GM23338 (cell line): ENCODE measurements around the gene DNAH10. TPM values are rescaled to one million over a fixed set of nuclear protein-coding genes. Genes with fewer than 3 reads are reported as not detected.

Experiments used
- ATAC-seq: fragments of 200-7000 bp; cut with Tn5 transposase; 3 replicates; pipeline ENCODE4 v1.9.1; 2020
- DNase-seq: peaks from one replicate; pipeline ENCODE4 v3.0.0-alpha.2; 2015; ENCODE audit warnings: low spot score
- H2AFZ ChIP-seq: fragments of 200-600 bp; sonication (generic); 2 replicates; pipeline ENCODE4 v1.8.0; 2016; ENCODE audit warnings: antibody characterized with exemption, mild to moderate bottlenecking, moderate library complexity
- H3F3A ChIP-seq: fragments of 200-600 bp; sonication (generic); replicated peaks from 2 replicates; pipeline ENCODE4 v1.8.0; 2017; ENCODE audit warnings: antibody characterized with exemption, mixed run types, low read depth
- H3K27ac ChIP-seq: fragments of 200-600 bp; sonication (generic); 2 replicates; pipeline ENCODE4 v1.6.1; 2016; ENCODE audit warnings: low read depth
- H3K27me3 ChIP-seq: fragments of 200-600 bp; sonication (generic); 2 replicates; pipeline ENCODE4 v1.8.0; 2016; ENCODE audit warnings: mild to moderate bottlenecking, mixed run types, moderate library complexity; ENCODE audit not compliant: insufficient read depth
- H3K36me3 ChIP-seq: fragments of 200-600 bp; sonication (generic); 2 replicates; pipeline ENCODE4 v1.8.0; 2016; ENCODE audit warnings: mild to moderate bottlenecking; ENCODE audit not compliant: insufficient read depth
- H3K4me1 ChIP-seq: fragments of 200-600 bp; sonication (generic); 2 replicates; pipeline ENCODE4 v1.8.0; 2016; ENCODE audit warnings: mild to moderate bottlenecking, moderate library complexity; ENCODE audit not compliant: insufficient read depth
- H3K4me2 ChIP-seq: fragments of 200-600 bp; sonication (generic); 2 replicates; pipeline ENCODE4 v1.7.1; 2017; ENCODE audit warnings: mixed run types
- H3K4me3 ChIP-seq: fragments of 200-600 bp; sonication (generic); 2 replicates; pipeline ENCODE4 v1.6.1; 2016; ENCODE audit warnings: mixed run types
- H3K79me2 ChIP-seq: fragments of 200-600 bp; sonication (generic); replicated peaks from 2 replicates; pipeline ENCODE4 v1.8.0; 2017; ENCODE audit warnings: mild to moderate bottlenecking; ENCODE audit not compliant: insufficient read depth
- H3K9me2 ChIP-seq: fragments of 200-600 bp; sonication (generic); 2 replicates; pipeline ENCODE4 v1.8.0; 2017; ENCODE audit not compliant: insufficient read depth
- H4K20me1 ChIP-seq: fragments of 200-600 bp; sonication (generic); replicated peaks from 2 replicates; pipeline ENCODE4 v1.8.0; 2017; ENCODE audit warnings: mild to moderate bottlenecking; ENCODE audit not compliant: insufficient read depth
- H3K27ac Mint-ChIP-seq: 2 replicates; pipeline ENCODE4 v1.8.0; 2020; ENCODE audit warnings: inconsistent platforms, mild to moderate bottlenecking, moderate library complexity, mixed read lengths
- H3K27me3 Mint-ChIP-seq: 3 replicates; pipeline ENCODE4 v1.8.0; 2022; ENCODE audit warnings: low read depth, mild to moderate bottlenecking, moderate library complexity, mixed read lengths, inconsistent platforms; ENCODE audit not compliant: insufficient read depth, poor library complexity
- H3K36me3 Mint-ChIP-seq: 3 replicates; pipeline ENCODE4 v1.8.0; 2021; ENCODE audit warnings: low read depth, mild to moderate bottlenecking, inconsistent platforms, moderate library complexity, mixed read lengths
- H3K4me1 Mint-ChIP-seq: 3 replicates; pipeline ENCODE4 v1.8.0; 2020; ENCODE audit warnings: mild to moderate bottlenecking, inconsistent platforms, mixed read lengths
- H3K4me3 Mint-ChIP-seq: 3 replicates; pipeline ENCODE4 v1.8.0; 2021; ENCODE audit warnings: moderate library complexity, mild to moderate bottlenecking, inconsistent platforms, mixed read lengths
- H3K9me3 Mint-ChIP-seq: 3 replicates; pipeline ENCODE4 v1.8.0; 2020; ENCODE audit warnings: moderate library complexity, mild to moderate bottlenecking, inconsistent platforms, mixed read lengths
- ZNF331 ChIP-seq: fragments of 250-450 bp; sonication (Bioruptor Pico); IDR thresholded peaks from 2 replicates; pipeline ENCODE4 v1.5.0; 2020; ENCODE audit warnings: low read depth, mild to moderate bottlenecking, moderate library complexity
- polyA plus RNA-seq: library from polyadenylated mRNA; unstranded; fragments of >200 nt; fragmentation: Nextera tagmentation; extraction: Ambion mirVana; gene quantifications from 2 replicates; pipeline ENCODE4 v1.2.1, GENCODE V29; 2016
- total RNA-seq: library from RNA; depleted of rRNA; stranded (reverse); fragments of >200 nt; shearing (Covaris generic); gene quantifications from 2 replicates; pipeline ENCODE4 v1.2.3, GENCODE V29; 2014
- TF ChIP-seq, protein P1 (sequence below), 2 experiments: fragments of 200-600 bp in 1 of 2; sonication (generic) in 1 of 2; conservative IDR thresholded peaks; 2 replicates each; pipeline versions ENCODE4 v1.5.1 to v1.6.1; 2016 to 2017; ENCODE audit warnings: antibody characterized with exemption in 2 of 2, low read depth in 2 of 2, mild to moderate bottlenecking in 2 of 2, moderate library complexity in 1 of 2
- TF ChIP-seq, protein P2 (sequence below): IDR thresholded peaks from 2 replicates; pipeline ENCODE4 v1.6.1; 2016; ENCODE audit warnings: antibody characterized with exemption
- TF ChIP-seq, protein P3 (sequence below): fragments of 250-450 bp; sonication (Bioruptor Pico); IDR thresholded peaks from 2 replicates; pipeline ENCODE4 v1.5.0; 2020; ENCODE audit warnings: mild to moderate bottlenecking, moderate library complexity

The DNAH10 gene
- total and polyA plus RNA-seq, 2 experiments from 2014 or later: 0.03 TPM

DNA sequence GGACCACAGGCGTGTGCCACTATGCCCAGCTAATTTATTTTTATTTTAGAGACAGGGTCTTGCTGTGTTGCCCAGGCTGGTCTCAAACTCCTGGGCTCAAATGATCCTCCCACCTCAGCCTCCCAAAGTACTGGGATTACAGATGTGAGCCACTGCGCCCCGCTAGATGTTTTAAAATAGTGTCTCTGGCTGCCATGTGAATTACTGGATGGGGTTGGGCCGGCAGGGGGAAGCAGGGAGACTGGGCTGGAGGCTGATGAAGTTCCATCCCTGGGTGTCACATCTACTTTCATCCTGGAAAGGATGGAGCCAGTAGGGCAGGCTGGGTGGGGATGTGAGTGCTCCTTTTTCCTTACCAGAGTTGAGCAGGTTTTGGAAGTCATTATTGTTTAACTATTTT, 46.1 kb downstream of the DNAH10 start:
- Mint-ChIP-seq H3K27me3 (peaks cover 14% of the 10 kb centered on the region), H3K36me3 (no peaks in the 10 kb centered on the region), H3K27ac (no peak overlapping the region), H3K4me3 (no peak overlapping the region), H3K9me3 (no peaks in the 10 kb centered on the region), H3K4me1 (peaks cover 4% of the 10 kb centered on the region; the same call in 2 of the 3 replicates)
- Histone ChIP-seq H3K4me3 (no peak overlapping the region), H3K27me3 (no peaks in the 10 kb centered on the region), H3F3A (no peaks in the 10 kb centered on the region), H3K9me2 (no peaks in the 10 kb centered on the region), H4K20me1 (no peaks in the 10 kb centered on the region), H3K79me2 (no peaks in the 10 kb centered on the region), H3K27ac (no peak overlapping the region), H2AFZ (no peak overlapping the region), H3K36me3 (no peaks in the 10 kb centered on the region), H3K4me2 (no peak overlapping the region), H3K4me1 (no peaks in the 10 kb centered on the region)
- peak; percentile 77 for ATAC-seq
- TF ChIP-seq, protein P1, sequence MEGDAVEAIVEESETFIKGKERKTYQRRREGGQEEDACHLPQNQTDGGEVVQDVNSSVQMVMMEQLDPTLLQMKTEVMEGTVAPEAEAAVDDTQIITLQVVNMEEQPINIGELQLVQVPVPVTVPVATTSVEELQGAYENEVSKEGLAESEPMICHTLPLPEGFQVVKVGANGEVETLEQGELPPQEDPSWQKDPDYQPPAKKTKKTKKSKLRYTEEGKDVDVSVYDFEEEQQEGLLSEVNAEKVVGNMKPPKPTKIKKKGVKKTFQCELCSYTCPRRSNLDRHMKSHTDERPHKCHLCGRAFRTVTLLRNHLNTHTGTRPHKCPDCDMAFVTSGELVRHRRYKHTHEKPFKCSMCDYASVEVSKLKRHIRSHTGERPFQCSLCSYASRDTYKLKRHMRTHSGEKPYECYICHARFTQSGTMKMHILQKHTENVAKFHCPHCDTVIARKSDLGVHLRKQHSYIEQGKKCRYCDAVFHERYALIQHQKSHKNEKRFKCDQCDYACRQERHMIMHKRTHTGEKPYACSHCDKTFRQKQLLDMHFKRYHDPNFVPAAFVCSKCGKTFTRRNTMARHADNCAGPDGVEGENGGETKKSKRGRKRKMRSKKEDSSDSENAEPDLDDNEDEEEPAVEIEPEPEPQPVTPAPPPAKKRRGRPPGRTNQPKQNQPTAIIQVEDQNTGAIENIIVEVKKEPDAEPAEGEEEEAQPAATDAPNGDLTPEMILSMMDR (conservative IDR thresholded peaks at IDR 0.05; ENCODE audit: low read depth in 2 of 2): peak; percentile 50 to 62
- no peak for TF ChIP-seq ZNF331 (CRISPR knock-in tag)
- peak; percentile 51 for DNase-seq

DNA sequence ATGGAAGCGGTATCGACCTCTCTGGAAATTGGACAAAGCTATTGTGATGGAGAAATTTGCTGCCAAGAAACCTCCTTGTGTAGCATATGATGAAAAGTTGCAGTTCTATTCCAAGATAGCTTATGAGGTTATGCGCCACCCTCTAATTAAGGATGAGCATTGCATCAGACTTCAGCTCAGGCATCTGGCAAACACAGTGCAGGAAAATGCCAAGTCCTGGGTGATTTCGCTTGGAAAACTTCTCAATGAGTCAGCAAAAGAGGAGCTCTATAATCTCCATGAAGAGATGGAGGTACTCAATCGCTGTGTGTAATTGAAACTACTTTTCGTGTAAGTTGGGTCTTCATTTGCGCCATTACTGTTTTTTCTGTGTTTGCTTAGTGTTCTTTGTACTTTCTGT, 51.2 kb downstream of the DNAH10 start:
- no peaks in the 10 kb centered on the region for H4K20me1 ChIP-seq
- H3K9me2 ChIP-seq: 0 out of 2 replicates have a peak, but pooled peaks cover 5% of the 10 kb centered on the region
- no peak overlapping the region for H3K27ac ChIP-seq
- H3K4me1 ChIP-seq: no peaks in the 10 kb centered on the region
- no peaks in the 10 kb centered on the region for H3K27me3 ChIP-seq
- no peak overlapping the region for H3K4me3 Mint-ChIP-seq
- ATAC-seq (no peak), DNase-seq (no peak)
- no peaks in the 10 kb centered on the region for H3F3A ChIP-seq
- H3K36me3 Mint-ChIP-seq: no peaks in the 10 kb centered on the region; the same call in 2 of the 3 replicates
- H3K4me1 Mint-ChIP-seq: no peaks in the 10 kb centered on the region
- no peak overlapping the region for H3K4me2 ChIP-seq
- no peak overlapping the region for H3K27ac Mint-ChIP-seq
- no peaks in the 10 kb centered on the region for H3K79me2 ChIP-seq
- H3K27me3 Mint-ChIP-seq: peaks cover 10% of the 10 kb centered on the region
- peak overlapping the region; percentile 72 for H2AFZ ChIP-seq
- TF ChIP-seq, protein P2, sequence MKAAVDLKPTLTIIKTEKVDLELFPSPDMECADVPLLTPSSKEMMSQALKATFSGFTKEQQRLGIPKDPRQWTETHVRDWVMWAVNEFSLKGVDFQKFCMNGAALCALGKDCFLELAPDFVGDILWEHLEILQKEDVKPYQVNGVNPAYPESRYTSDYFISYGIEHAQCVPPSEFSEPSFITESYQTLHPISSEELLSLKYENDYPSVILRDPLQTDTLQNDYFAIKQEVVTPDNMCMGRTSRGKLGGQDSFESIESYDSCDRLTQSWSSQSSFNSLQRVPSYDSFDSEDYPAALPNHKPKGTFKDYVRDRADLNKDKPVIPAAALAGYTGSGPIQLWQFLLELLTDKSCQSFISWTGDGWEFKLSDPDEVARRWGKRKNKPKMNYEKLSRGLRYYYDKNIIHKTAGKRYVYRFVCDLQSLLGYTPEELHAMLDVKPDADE: no peak
- TF ChIP-seq, protein P3, sequence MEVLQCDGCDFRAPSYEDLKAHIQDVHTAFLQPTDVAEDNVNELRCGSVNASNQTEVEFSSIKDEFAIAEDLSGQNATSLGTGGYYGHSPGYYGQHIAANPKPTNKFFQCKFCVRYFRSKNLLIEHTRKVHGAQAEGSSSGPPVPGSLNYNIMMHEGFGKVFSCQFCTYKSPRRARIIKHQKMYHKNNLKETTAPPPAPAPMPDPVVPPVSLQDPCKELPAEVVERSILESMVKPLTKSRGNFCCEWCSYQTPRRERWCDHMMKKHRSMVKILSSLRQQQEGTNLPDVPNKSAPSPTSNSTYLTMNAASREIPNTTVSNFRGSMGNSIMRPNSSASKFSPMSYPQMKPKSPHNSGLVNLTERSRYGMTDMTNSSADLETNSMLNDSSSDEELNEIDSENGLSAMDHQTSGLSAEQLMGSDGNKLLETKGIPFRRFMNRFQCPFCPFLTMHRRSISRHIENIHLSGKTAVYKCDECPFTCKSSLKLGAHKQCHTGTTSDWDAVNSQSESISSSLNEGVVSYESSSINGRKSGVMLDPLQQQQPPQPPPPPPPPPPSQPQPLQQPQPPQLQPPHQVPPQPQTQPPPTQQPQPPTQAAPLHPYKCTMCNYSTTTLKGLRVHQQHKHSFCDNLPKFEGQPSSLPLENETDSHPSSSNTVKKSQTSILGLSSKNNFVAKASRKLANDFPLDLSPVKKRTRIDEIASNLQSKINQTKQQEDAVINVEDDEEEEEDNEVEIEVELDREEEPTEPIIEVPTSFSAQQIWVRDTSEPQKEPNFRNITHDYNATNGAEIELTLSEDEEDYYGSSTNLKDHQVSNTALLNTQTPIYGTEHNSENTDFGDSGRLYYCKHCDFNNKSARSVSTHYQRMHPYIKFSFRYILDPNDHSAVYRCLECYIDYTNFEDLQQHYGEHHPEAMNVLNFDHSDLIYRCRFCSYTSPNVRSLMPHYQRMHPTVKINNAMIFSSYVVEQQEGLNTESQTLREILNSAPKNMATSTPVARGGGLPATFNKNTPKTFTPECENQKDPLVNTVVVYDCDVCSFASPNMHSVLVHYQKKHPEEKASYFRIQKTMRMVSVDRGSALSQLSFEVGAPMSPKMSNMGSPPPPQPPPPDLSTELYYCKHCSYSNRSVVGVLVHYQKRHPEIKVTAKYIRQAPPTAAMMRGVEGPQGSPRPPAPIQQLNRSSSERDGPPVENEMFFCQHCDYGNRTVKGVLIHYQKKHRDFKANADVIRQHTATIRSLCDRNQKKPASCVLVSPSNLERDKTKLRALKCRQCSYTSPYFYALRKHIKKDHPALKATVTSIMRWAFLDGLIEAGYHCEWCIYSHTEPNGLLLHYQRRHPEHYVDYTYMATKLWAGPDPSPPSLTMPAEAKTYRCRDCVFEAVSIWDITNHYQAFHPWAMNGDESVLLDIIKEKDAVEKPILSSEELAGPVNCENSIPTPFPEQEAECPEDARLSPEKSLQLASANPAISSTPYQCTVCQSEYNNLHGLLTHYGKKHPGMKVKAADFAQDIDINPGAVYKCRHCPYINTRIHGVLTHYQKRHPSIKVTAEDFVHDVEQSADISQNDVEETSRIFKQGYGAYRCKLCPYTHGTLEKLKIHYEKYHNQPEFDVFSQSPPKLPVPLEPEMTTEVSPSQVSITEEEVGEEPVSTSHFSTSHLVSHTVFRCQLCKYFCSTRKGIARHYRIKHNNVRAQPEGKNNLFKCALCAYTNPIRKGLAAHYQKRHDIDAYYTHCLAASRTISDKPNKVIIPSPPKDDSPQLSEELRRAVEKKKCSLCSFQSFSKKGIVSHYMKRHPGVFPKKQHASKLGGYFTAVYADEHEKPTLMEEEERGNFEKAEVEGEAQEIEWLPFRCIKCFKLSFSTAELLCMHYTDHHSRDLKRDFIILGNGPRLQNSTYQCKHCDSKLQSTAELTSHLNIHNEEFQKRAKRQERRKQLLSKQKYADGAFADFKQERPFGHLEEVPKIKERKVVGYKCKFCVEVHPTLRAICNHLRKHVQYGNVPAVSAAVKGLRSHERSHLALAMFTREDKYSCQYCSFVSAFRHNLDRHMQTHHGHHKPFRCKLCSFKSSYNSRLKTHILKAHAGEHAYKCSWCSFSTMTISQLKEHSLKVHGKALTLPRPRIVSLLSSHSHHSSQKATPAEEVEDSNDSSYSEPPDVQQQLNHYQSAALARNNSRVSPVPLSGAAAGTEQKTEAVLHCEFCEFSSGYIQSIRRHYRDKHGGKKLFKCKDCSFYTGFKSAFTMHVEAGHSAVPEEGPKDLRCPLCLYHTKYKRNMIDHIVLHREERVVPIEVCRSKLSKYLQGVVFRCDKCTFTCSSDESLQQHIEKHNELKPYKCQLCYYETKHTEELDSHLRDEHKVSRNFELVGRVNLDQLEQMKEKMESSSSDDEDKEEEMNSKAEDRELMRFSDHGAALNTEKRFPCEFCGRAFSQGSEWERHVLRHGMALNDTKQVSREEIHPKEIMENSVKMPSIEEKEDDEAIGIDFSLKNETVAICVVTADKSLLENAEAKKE: no peak
- no peaks in the 10 kb centered on the region for H3K36me3 ChIP-seq
- no peak overlapping the region for H3K4me3 ChIP-seq
- peaks cover 17% of the 10 kb centered on the region for H3K9me3 Mint-ChIP-seq
